HepG2 (cell line): ENCODE measurements around the gene MSI2. TPM values are rescaled to one million over a fixed set of nuclear protein-coding genes. Genes with fewer than 3 reads are reported as not detected.

ENCODE experiments used
- JUNB ChIP-seq: sonication (generic); formaldehyde crosslinking; IDR thresholded peaks from 2 replicates; pipeline ENCODE4 v1.8.0; 2022; ENCODE audit warnings: missing genetic modification reagents, mild to moderate bottlenecking, borderline replicate concordance
- polyA plus RNA-seq, 8 experiments: library from polyadenylated mRNA; depleted of rRNA in 3 of 8; stranded (reverse) in 7 of 8; unstranded in 1 of 8; fragments of >200 nt; fragmentation: Illumina TruSeq in 4 of 8; extraction: Trizol in 4 of 8; gene quantifications; 2 replicates each; pipeline versions ENCODE4 v1.2.1 to v1.2.3, GENCODE V29; 2011 to 2016; ENCODE audit warnings: low read depth in 4 of 8, missing spikeins in 1 of 8, mixed read lengths in 1 of 8; ENCODE audit not compliant: insufficient read depth in 1 of 8
- total RNA-seq, 5 experiments: library from RNA; depleted of rRNA; stranded (reverse); fragments of >200 nt; fragmentation: Illumina TruSeq; extraction: Trizol; gene quantifications; 2 replicates each; pipeline ENCODE4 v1.2.3, GENCODE V29; 2016; ENCODE audit warnings: low read depth in 1 of 5
- TF ChIP-seq, protein P1 (sequence below): sonication (generic); formaldehyde crosslinking; IDR thresholded peaks from 2 replicates; pipeline ENCODE4 v1.8.1; 2023; ENCODE audit warnings: mild to moderate bottlenecking, missing genetic modification reagents
- TF ChIP-seq, protein P2 (sequence below): sonication (generic); formaldehyde crosslinking; IDR thresholded peaks from 2 replicates; pipeline ENCODE4 v1.9.0; 2021; ENCODE audit warnings: missing genetic modification reagents, borderline replicate concordance
- TF ChIP-seq, protein P3 (sequence below): IDR thresholded peaks from 2 replicates; pipeline ENCODE4 v1.6.1; 2012; ENCODE audit warnings: low read depth, low read length, improper control_type of control experiment

The MSI2 gene
- total and polyA plus RNA-seq, 2 of the 13 experiments (the other 11 are each of a cell fraction or from before 2014, with no cell fraction given): 77.5 to 78.4 TPM

DNA sequence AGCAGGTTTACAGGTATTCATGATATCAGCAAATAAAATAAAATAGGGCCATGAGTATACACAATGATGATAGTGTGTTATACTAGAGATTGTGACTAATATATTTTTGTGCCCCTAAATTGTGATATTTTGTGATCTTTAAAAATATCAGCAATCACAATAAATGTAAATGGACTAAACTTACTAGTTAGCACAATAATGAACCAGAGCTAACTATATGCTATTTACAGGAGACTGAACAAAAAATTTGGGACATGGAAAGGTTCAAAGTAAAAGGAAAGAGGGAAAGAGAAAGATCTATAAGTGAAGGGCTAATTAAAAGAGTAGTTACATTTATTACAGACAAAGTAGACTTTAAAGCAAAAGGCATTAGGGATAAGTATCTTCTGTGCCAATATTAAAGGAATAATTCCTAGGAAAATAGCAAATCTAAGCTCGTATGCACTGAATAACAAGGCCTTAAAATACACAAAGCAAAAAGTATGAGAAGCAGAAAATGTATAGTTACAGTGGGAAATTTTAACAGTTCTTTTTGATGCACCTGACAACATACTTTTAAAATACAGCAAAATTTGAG lies 5.0 kb upstream of the MSI2 start (continued):
- TF ChIP-seq, protein P1, sequence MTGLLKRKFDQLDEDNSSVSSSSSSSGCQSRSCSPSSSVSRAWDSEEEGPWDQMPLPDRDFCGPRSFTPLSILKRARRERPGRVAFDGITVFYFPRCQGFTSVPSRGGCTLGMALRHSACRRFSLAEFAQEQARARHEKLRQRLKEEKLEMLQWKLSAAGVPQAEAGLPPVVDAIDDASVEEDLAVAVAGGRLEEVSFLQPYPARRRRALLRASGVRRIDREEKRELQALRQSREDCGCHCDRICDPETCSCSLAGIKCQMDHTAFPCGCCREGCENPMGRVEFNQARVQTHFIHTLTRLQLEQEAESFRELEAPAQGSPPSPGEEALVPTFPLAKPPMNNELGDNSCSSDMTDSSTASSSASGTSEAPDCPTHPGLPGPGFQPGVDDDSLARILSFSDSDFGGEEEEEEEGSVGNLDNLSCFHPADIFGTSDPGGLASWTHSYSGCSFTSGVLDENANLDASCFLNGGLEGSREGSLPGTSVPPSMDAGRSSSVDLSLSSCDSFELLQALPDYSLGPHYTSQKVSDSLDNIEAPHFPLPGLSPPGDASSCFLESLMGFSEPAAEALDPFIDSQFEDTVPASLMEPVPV: no peak
- TF ChIP-seq, protein P2, sequence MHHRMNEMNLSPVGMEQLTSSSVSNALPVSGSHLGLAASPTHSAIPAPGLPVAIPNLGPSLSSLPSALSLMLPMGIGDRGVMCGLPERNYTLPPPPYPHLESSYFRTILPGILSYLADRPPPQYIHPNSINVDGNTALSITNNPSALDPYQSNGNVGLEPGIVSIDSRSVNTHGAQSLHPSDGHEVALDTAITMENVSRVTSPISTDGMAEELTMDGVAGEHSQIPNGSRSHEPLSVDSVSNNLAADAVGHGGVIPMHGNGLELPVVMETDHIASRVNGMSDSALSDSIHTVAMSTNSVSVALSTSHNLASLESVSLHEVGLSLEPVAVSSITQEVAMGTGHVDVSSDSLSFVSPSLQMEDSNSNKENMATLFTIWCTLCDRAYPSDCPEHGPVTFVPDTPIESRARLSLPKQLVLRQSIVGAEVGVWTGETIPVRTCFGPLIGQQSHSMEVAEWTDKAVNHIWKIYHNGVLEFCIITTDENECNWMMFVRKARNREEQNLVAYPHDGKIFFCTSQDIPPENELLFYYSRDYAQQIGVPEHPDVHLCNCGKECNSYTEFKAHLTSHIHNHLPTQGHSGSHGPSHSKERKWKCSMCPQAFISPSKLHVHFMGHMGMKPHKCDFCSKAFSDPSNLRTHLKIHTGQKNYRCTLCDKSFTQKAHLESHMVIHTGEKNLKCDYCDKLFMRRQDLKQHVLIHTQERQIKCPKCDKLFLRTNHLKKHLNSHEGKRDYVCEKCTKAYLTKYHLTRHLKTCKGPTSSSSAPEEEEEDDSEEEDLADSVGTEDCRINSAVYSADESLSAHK (CRISPR knock-in tag): no peak
- TF ChIP-seq, protein P3, sequence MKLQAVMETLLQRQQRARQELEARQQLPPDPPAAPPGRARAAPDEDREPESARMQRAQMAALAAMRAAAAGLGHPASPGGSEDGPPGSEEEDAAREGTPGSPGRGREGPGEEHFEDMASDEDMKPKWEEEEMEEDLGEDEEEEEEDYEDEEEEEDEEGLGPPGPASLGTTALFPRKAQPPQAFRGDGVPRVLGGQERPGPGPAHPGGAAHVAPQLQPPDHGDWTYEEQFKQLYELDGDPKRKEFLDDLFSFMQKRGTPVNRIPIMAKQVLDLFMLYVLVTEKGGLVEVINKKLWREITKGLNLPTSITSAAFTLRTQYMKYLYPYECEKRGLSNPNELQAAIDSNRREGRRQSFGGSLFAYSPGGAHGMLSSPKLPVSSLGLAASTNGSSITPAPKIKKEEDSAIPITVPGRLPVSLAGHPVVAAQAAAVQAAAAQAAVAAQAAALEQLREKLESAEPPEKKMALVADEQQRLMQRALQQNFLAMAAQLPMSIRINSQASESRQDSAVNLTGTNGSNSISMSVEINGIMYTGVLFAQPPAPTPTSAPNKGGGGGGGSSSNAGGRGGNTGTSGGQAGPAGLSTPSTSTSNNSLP: no peak
- TF ChIP-seq JUNB (CRISPR knock-in tag): no peak
